ENCODE results near the gene RBX1. TPM values are rescaled to one million over a fixed set of nuclear protein-coding genes. Genes with fewer than 3 reads are reported as not detected.

RBX1 gene
- total RNA-seq, 1 donor from 2014 or later = 54.8 TPM

GRCh38 chr22:40919446-40919845 lies 31.7 kb upstream of the RBX1 start:
- Histone ChIP-seq H3K27me3 (no peaks in the 10 kb centered on the region), H3K9me3 (no peaks in the 10 kb centered on the region), H3K27ac (no peak overlapping the region), H3K4me3 (no peak overlapping the region), H3K36me3 (peaks cover 0 to 36% of the 10 kb centered on the region in 2 donors), H3K4me1 (no peaks in the 10 kb centered on the region)
- no peak for TF ChIP-seq POLR2A (IDR thresholded peaks at IDR 0.05)
- no peak for TF ChIP-seq CTCF (IDR thresholded peaks at IDR 0.05)
- TF ChIP-seq POLR2AphosphoS5 (IDR thresholded peaks at IDR 0.05; ENCODE audit: insufficient read depth in 1 of 2, low read depth in 1 of 2) = no peak
- no peak for DNase-seq (ENCODE audit: extremely low spot score in 2 of 2)
- intact Hi-C loops (cut with DNase I) = no loop called here

GRCh38 chr22:40920526-40920925 lies 30.7 kb upstream of the RBX1 start:
- no peak overlapping the region for H3K4me3 ChIP-seq
- intact Hi-C loops (cut with DNase I) = no loop called here
- H3K4me1 ChIP-seq = no peaks in the 10 kb centered on the region
- TF ChIP-seq POLR2AphosphoS5 (IDR thresholded peaks at IDR 0.05; ENCODE audit: insufficient read depth in 1 of 2, low read depth in 1 of 2) (no peak), CTCF (IDR thresholded peaks at IDR 0.05) (no peak), POLR2A (IDR thresholded peaks at IDR 0.05) (no peak)
- H3K9me3 ChIP-seq = no peaks in the 10 kb centered on the region
- peaks cover 0 to 41% of the 10 kb centered on the region in 2 donors for H3K36me3 ChIP-seq
- no peak overlapping the region for H3K27ac ChIP-seq
- H3K27me3 ChIP-seq = no peaks in the 10 kb centered on the region
- DNase-seq (ENCODE audit: extremely low spot score in 2 of 2) = no peak

- DNase-seq (ENCODE audit: extremely low spot score in 2 of 2) = no peak
- intact Hi-C loops (cut with DNase I) = no loop called here
- Histone ChIP-seq H3K4me1 (no peaks in the 10 kb centered on the region), H3K27me3 (no peaks in the 10 kb centered on the region), H3K27ac (no peak overlapping the region), H3K9me3 (no peaks in the 10 kb centered on the region), H3K4me3 (no peak overlapping the region), H3K36me3 (peaks cover 0 to 43% of the 10 kb centered on the region in 2 donors)
- TF ChIP-seq CTCF (IDR thresholded peaks at IDR 0.05) = peak; percentile 44 to 85 (median 56)
- peak in 1 of 2 donors; percentile 53 for TF ChIP-seq POLR2AphosphoS5 (IDR thresholded peaks at IDR 0.05; ENCODE audit: insufficient read depth in 1 of 2, low read depth in 1 of 2)
- TF ChIP-seq POLR2A (IDR thresholded peaks at IDR 0.05) = no peak
Observed at GRCh38 chr22:40922484-40923303, 28.5 kb upstream of the RBX1 start.

GRCh38 chr22:40928657-40929056 lies 22.5 kb upstream of the RBX1 start:
- H3K36me3 ChIP-seq = peaks cover 0 to 45% of the 10 kb centered on the region in 2 donors
- H3K27me3 ChIP-seq = no peaks in the 10 kb centered on the region
- intact Hi-C loops (cut with DNase I) = no loop called here
- no peaks in the 10 kb centered on the region for H3K4me1 ChIP-seq
- no peaks in the 10 kb centered on the region for H3K9me3 ChIP-seq
- TF ChIP-seq POLR2AphosphoS5 (IDR thresholded peaks at IDR 0.05; ENCODE audit: insufficient read depth in 1 of 2, low read depth in 1 of 2) (no peak), CTCF (IDR thresholded peaks at IDR 0.05) (no peak), POLR2A (IDR thresholded peaks at IDR 0.05) (no peak)
- no peak overlapping the region for H3K27ac ChIP-seq
- no peak for DNase-seq (ENCODE audit: extremely low spot score in 2 of 2)
- no peak overlapping the region for H3K4me3 ChIP-seq

- no peak for TF ChIP-seq CTCF (IDR thresholded peaks at IDR 0.05)
- no peak for TF ChIP-seq POLR2AphosphoS5 (IDR thresholded peaks at IDR 0.05; ENCODE audit: insufficient read depth in 1 of 2, low read depth in 1 of 2)
- TF ChIP-seq POLR2A (IDR thresholded peaks at IDR 0.05) = no peak
Observed at GRCh38 chr22:40932396-40932795, 18.8 kb upstream of the RBX1 start.

More at GRCh38 chr22:40932396-40932795, 18.8 kb upstream of the RBX1 start:
- H3K9me3 ChIP-seq = no peaks in the 10 kb centered on the region
- H3K4me3 ChIP-seq = no peak overlapping the region
- intact Hi-C loops (cut with DNase I) = no loop called here
- no peak for DNase-seq (ENCODE audit: extremely low spot score in 2 of 2)
- no peak overlapping the region for H3K27ac ChIP-seq
- H3K27me3 ChIP-seq = no peaks in the 10 kb centered on the region
- no peaks in the 10 kb centered on the region for H3K4me1 ChIP-seq
- peaks cover 0 to 16% of the 10 kb centered on the region in 2 donors for H3K36me3 ChIP-seq

All from vagina (tissue), 2 donors.